T-helper 2 cell treated with Interferon-gamma antibody and Interleukin-4, amounts not matched to agents 5 μg/mL and 100 μg/mL, for 36 hours (primary cell): Measurements from ENCODE around the gene BRPF1.

Experiments used
- DNase-seq: peaks from one replicate; pipeline ENCODE4 v3.0.0; 2021; ENCODE audit warnings: low spot score
- H3K27ac Mint-ChIP-seq: one replicate; pipeline ENCODE4 v1.8.0; 2021; ENCODE audit warnings: mild to moderate bottlenecking, mixed read lengths
- H3K27me3 Mint-ChIP-seq: one replicate; pipeline ENCODE4 v1.8.0; 2021; ENCODE audit warnings: low read depth, mixed read lengths
- H3K36me3 Mint-ChIP-seq: one replicate; pipeline ENCODE4 v1.8.0; 2021; ENCODE audit warnings: low read depth, mixed read lengths
- H3K4me1 Mint-ChIP-seq: one replicate; pipeline ENCODE4 v1.8.0; 2021; ENCODE audit warnings: low read depth, mixed read lengths
- H3K4me3 Mint-ChIP-seq: one replicate; pipeline ENCODE4 v1.8.0; 2022; ENCODE audit warnings: mild to moderate bottlenecking, moderate library complexity, mixed read lengths
- H3K9me3 Mint-ChIP-seq: one replicate; pipeline ENCODE4 v1.8.0; 2021; ENCODE audit warnings: mixed read lengths

BRPF1 gene

DNA sequence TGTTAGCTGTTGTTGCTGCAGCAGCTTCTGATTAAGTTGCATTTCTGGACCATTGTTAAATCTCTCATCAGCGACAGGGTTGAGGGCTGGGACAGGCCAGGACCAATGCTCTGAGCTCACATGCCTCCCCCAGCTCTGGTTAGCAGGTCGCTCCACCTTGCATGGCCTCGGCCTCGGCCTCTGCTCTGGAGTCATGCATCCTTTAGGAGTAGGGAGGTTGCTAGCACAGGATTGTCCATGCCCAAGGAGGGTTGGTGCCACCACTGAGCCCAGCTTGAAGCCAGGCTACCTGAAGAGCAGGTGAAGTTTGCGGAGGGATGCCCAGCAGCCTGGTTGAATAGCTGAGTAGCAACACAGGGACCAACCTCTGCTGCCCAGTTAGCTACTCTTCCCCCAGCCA, 39.1 kb upstream of the BRPF1 start:
- H3K4me3 Mint-ChIP-seq = no peak overlapping the region
- peaks cover 22% of the 10 kb centered on the region for H3K36me3 Mint-ChIP-seq
- no peaks in the 10 kb centered on the region for H3K9me3 Mint-ChIP-seq
- H3K27ac Mint-ChIP-seq = no peak overlapping the region
- H3K27me3 Mint-ChIP-seq = no peaks in the 10 kb centered on the region
- DNase-seq = no peak
- no peaks in the 10 kb centered on the region for H3K4me1 Mint-ChIP-seq

DNA sequence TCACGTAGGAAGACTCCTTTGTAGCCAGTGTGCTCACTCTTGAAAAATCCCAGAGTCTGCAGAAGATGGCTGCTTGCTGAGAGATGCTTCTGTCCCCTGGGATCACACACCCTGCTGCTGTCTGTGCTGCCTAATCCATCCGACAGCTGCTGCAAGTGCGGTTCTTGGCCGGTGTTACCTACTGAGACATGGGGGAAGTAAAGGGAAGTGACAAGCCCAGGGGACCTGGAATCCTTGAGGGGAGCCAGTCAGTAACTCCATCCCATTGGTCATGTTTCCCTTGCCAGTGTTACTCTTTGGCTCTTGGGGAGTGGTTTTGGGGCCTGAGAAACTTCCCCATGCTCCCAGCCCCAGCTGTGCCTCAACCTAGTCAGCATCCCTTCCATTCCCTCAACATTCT, 36.2 kb upstream of the BRPF1 start:
- Mint-ChIP-seq H3K27me3 (no peaks in the 10 kb centered on the region), H3K36me3 (peaks cover 12% of the 10 kb centered on the region), H3K27ac (no peak overlapping the region), H3K4me3 (no peak overlapping the region), H3K9me3 (no peaks in the 10 kb centered on the region), H3K4me1 (no peaks in the 10 kb centered on the region)
- DNase-seq = no peak

- H3K27ac Mint-ChIP-seq = no peak overlapping the region
- no peak for DNase-seq
- H3K9me3 Mint-ChIP-seq = no peaks in the 10 kb centered on the region
- H3K4me1 Mint-ChIP-seq = no peaks in the 10 kb centered on the region
- H3K4me3 Mint-ChIP-seq = no peak overlapping the region
- H3K27me3 Mint-ChIP-seq = no peaks in the 10 kb centered on the region
- peaks cover 11% of the 10 kb centered on the region for H3K36me3 Mint-ChIP-seq
Observed at GRCh38 chr3:9695746-9696145, 35.8 kb upstream of the BRPF1 start.

GRCh38 chr3:9696480-9697220, 34.9 kb upstream of the BRPF1 start:
- H3K27me3 Mint-ChIP-seq = no peaks in the 10 kb centered on the region

DNA sequence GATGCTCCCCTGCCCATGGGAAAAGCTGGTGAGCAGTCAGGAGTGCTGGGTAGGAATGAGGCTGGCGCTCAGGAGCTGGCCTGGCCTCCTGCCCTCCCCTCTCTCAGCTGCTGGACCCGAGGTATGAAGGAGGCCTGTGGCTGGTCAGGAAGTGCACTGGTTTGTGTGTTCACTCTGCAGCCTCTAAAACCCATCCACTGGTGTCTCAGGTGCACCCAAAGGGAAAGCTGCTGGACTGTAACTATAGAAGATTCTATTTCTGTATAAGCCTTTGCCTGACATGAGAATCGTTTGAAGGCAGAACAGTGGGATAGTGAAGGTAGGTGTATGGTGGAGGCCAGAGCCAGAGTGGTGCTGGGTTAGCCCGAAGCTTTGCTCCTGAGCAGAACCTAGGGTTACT, 33.6 kb upstream of the BRPF1 start:
- Mint-ChIP-seq H3K36me3 (peaks cover 13% of the 10 kb centered on the region), H3K27me3 (peaks cover 1% of the 10 kb centered on the region), H3K9me3 (no peaks in the 10 kb centered on the region), H3K4me1 (no peaks in the 10 kb centered on the region), H3K27ac (no peak overlapping the region), H3K4me3 (no peak overlapping the region)
- DNase-seq = no peak

More at GRCh38 chr3:9696480-9697220, 34.9 kb upstream of the BRPF1 start:
- Mint-ChIP-seq H3K27ac (no peak overlapping the region), H3K4me1 (no peaks in the 10 kb centered on the region), H3K4me3 (no peak overlapping the region), H3K9me3 (no peaks in the 10 kb centered on the region), H3K36me3 (peaks cover 11% of the 10 kb centered on the region)
- DNase-seq = no peak

- H3K4me3 Mint-ChIP-seq = no peak overlapping the region
- H3K36me3 Mint-ChIP-seq = peaks cover 15% of the 10 kb centered on the region
- no peaks in the 10 kb centered on the region for H3K4me1 Mint-ChIP-seq
- H3K9me3 Mint-ChIP-seq = no peaks in the 10 kb centered on the region
- peaks cover 5% of the 10 kb centered on the region for H3K27me3 Mint-ChIP-seq
- H3K27ac Mint-ChIP-seq = no peak overlapping the region
- no peak for DNase-seq
Observed at GRCh38 chr3:9698293-9698692, 33.2 kb upstream of the BRPF1 start.

DNA sequence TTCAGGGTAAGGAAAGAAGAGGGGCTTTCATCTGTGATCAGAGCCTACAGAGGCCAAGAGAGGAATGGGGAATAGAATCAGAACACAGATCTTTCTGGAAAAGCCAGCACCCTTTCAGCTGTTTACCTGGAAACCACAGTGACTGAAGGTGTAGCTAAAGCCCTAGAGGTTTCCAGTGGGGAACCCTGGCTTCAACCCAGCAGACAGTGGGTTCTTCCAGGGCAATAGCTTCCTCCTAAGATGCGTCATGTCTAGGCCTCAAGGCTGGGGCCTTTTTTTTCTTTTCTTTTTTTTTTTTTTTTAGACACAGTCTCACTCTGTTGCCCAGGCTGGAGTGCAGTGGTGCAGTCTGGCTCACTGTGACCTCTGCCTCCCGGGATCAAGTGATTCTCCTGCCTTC, 31.0 kb upstream of the BRPF1 start:
- H3K27me3 Mint-ChIP-seq = peaks cover 20% of the 10 kb centered on the region
- no peak overlapping the region for H3K4me3 Mint-ChIP-seq
- no peak overlapping the region for H3K27ac Mint-ChIP-seq
- peaks cover 12% of the 10 kb centered on the region for H3K36me3 Mint-ChIP-seq
- H3K4me1 Mint-ChIP-seq = no peaks in the 10 kb centered on the region
- no peak for DNase-seq
- no peaks in the 10 kb centered on the region for H3K9me3 Mint-ChIP-seq

DNA sequence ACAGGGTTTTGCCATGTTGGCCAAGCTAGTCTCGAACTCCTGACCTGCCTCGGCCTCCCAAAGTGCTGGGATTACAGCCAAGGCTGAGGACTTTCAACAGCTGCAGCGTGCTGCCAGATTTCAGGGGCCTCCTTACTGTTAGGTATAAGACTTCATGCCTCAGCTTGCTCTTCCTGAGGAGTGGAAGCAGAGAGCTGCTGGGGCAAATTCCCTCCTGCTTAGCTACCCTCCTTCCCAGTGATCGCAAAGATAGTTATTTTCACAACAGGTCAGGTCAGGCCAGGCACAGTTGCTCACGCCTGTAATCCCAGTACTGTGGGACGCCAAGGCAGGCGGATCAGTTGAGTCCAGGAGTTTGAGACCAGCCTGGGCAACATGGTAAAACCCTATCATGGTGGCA, 30.5 kb upstream of the BRPF1 start:
- no peaks in the 10 kb centered on the region for H3K4me1 Mint-ChIP-seq
- H3K4me3 Mint-ChIP-seq = no peak overlapping the region

GRCh38 chr3:9701711-9702110, 29.8 kb upstream of the BRPF1 start:
- Mint-ChIP-seq H3K9me3 (no peaks in the 10 kb centered on the region), H3K36me3 (peaks cover 9% of the 10 kb centered on the region), H3K4me1 (no peaks in the 10 kb centered on the region), H3K27ac (no peak overlapping the region), H3K27me3 (peaks cover 31% of the 10 kb centered on the region), H3K4me3 (no peak overlapping the region)
- no peak for DNase-seq

More for the DNA sequence above, 30.5 kb upstream of the BRPF1 start:
- Mint-ChIP-seq H3K9me3 (no peaks in the 10 kb centered on the region), H3K27ac (no peak overlapping the region), H3K36me3 (peaks cover 10% of the 10 kb centered on the region), H3K27me3 (peaks cover 24% of the 10 kb centered on the region)
- DNase-seq = no peak

DNA sequence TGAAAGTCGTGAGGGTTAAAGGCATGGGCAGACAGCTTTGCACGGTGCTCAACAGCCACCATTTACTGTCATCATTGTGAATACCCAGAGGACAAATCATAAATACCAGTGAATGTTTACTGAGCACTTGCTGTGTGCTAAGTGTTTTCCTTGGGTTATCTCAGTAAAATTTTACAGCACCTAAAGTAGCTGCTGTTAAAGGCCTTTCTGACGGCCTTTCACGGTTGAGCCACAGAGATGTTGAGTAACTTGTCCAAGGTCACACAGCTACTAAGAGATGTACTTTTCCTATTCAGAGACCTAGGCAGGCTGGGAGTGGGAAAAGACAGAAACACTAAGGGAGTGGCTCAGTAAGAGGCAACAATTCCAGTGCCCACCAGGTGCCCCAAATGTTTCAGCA, 28.3 kb upstream of the BRPF1 start:
- DNase-seq = no peak
- Mint-ChIP-seq H3K4me3 (no peak overlapping the region), H3K9me3 (no peaks in the 10 kb centered on the region), H3K27ac (no peak overlapping the region), H3K27me3 (peaks cover 39% of the 10 kb centered on the region), H3K36me3 (peaks cover 7% of the 10 kb centered on the region), H3K4me1 (no peaks in the 10 kb centered on the region)

DNA sequence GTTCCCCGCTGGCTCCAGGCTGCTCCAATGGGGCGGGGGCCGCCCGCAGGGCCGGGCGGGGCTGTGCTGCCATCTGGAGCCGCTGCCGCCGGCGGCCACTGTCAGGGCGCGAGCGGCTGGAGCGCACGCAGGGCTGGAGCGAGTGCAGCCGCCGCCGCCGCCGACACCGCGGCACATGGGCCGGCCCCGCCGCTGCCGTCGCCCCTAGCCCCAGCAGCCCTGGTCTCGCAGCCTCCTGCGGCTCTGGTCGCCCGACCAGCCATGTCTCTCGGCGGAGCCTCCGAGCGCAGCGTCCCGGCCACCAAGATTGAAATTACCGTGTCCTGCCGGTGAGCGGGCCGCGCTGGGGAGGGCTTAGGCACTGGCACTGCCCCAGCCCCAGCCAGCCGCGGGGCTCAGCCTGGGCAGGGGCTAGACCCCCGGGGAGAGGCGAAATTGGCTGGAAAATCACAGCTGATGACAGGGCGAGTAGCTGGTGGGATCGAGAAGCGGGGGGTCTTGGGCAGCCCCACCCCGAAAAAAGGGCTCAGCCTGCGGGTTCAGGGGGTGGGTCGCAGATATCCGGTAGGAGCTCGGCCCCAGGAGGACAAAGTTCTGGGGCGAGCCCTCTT, 27.7 kb upstream of the BRPF1 start, which contains the start of gene CPNE9:
TSS of gene CPNE9 (plus strand) at position 98 of the 611 bp plus-strand sequence. CDS start at position 262, 164 bp downstream.
- no peak for DNase-seq

DNA sequence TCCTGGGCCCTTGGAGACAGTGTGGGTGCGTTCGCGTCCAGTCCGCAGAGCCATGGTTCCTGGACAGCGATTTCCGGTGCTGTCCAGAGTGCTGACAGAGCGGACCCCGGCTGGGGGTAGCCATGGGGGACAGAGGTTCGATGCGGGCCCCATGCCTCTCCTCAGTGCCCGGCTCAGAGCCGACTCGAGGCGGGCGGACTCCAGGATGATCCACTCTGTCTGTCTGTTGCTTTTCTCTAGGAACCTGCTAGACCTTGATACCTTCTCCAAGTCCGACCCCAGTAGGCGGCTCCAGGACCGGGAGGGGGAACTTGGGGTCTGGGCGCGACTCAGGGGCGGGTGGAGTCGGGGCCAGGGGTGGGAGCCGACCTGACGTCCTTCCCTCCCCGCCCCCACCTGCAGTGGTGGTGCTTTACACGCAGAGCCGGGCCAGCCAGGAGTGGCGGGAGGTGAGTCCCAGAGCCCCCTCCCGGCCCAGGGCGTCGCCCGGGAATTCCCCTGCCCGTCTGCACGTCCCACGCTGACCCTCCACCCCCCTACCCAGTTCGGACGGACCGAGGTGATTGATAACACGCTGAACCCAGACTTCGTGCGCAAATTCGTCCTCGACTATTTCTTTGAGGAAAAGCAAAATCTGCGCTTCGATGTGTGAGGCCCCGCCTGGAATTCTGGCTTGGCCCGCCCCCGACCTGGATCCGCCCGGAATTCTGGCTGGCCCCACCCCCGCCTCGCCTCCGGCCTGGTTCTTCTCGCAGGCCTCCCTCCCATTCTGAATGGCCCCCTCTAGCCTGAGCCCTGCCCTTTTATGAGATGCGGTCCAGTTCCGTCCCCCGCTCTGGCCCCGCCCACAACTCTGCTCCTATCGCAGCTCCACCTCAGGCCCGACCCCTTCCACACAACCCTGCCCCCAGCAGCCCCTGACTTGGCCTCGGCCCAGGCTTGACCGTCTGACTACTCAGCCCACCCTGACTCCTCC, 26.9 kb upstream of the BRPF1 start:
- DNase-seq = peak; percentile 13
- Mint-ChIP-seq H3K4me3 (peak overlapping the region; percentile 21), H3K9me3 (no peaks in the 10 kb centered on the region), H3K36me3 (peaks cover 6% of the 10 kb centered on the region), H3K27ac (no peak overlapping the region), H3K27me3 (peaks cover 41% of the 10 kb centered on the region), H3K4me1 (no peaks in the 10 kb centered on the region)

More for the DNA sequence above, 27.7 kb upstream of the BRPF1 start, which contains the start of gene CPNE9:
- H3K36me3 Mint-ChIP-seq = peaks cover 7% of the 10 kb centered on the region
- no peaks in the 10 kb centered on the region for H3K4me1 Mint-ChIP-seq
- no peaks in the 10 kb centered on the region for H3K9me3 Mint-ChIP-seq
- no peak within 1 kb of the TSS for H3K27ac Mint-ChIP-seq
- H3K27me3 Mint-ChIP-seq = peaks cover 41% of the 10 kb centered on the region
- no peak within 1 kb of the TSS for H3K4me3 Mint-ChIP-seq

GRCh38 chr3:9710174-9710739, 21.3 kb upstream of the BRPF1 start:
- no peak for DNase-seq
- Mint-ChIP-seq H3K4me3 (no peak overlapping the region), H3K4me1 (no peaks in the 10 kb centered on the region), H3K36me3 (no peaks in the 10 kb centered on the region), H3K9me3 (no peaks in the 10 kb centered on the region), H3K27ac (no peak overlapping the region), H3K27me3 (peaks cover 27% of the 10 kb centered on the region)
